Measurements from ENCODE around the gene ADA.

Gene ADA

DNA sequence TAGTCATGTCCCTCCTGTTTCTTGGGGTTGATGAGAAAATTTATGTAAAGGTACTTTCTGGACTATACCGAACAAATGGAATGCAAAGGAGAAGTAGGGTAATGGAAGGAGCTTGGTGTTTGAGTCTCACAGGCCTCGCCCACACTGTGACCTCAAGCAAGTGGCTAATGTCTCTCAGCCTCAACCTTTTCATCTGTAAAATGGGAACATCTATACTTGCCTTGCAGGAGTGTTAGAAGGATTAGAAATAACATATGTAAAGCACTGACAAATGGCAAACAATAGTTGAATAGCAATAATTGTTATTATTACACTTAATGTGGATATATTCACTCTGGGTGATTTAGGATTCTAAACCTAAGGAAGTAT, 78.0 kb downstream of the ADA start:
- H3K4me3 ChIP-seq (ENCODE audit: low read depth, low read length) = no peak overlapping the region
- TF ChIP-seq, protein P1, sequence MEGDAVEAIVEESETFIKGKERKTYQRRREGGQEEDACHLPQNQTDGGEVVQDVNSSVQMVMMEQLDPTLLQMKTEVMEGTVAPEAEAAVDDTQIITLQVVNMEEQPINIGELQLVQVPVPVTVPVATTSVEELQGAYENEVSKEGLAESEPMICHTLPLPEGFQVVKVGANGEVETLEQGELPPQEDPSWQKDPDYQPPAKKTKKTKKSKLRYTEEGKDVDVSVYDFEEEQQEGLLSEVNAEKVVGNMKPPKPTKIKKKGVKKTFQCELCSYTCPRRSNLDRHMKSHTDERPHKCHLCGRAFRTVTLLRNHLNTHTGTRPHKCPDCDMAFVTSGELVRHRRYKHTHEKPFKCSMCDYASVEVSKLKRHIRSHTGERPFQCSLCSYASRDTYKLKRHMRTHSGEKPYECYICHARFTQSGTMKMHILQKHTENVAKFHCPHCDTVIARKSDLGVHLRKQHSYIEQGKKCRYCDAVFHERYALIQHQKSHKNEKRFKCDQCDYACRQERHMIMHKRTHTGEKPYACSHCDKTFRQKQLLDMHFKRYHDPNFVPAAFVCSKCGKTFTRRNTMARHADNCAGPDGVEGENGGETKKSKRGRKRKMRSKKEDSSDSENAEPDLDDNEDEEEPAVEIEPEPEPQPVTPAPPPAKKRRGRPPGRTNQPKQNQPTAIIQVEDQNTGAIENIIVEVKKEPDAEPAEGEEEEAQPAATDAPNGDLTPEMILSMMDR (IDR thresholded peaks at IDR 0.05; ENCODE audit: low read depth, low read length, missing control alignments) = no peak
- in situ Hi-C loops (cut with HindIII; ENCODE audit: low sequenced_read_pairs) = no loop called here
- no peak for DNase-seq (ENCODE audit: low read depth)

DNA sequence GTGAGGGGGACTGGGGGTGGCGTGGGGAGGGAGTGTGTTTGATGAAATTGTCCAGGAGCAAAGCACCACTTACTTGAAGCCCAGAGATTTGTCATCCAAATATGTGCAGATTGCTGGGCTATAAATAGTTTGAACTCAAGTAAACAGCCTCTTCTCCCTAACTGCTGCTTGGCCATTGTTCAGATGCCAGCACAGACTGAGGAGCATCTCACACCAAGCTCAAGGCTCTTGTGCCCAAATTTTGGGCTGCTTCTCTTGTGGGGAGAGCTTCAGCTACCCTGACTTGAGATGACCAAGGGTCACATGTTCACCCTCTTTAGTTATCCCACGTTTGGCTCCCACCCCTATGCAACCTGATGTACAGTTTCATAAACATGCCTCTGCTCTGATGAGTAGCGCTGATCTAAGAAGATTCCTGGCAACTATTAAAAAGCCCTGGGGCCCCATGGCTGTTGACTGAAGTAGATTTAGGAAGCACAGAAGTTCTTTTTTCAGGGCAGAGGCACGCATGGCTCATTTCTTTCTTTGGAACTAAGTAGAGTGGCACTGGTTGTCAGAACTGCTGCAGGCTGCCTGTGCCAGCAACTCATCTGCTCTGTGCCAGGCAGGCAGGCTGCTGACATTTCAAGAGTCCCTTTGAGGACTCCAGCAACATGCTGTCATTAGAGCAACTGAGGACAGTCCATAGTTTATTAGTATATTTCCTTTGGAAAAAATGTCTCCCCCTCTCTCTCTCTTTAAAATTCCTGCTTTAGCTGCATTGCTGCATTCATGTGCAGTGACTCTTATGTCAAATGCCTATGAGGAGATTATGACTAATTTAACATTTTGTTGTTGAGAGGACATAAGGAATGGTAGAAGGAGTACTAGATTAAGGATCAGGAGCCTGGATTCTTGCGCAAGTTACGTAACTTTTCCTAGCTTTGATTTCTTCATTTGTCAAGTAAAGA, 78.7 kb downstream of the ADA start:
- TF ChIP-seq, protein P1 (IDR thresholded peaks at IDR 0.05; ENCODE audit: low read depth, low read length, missing control alignments) = no peak
- DNase-seq (ENCODE audit: low read depth) = no peak
- in situ Hi-C loops (cut with HindIII; ENCODE audit: low sequenced_read_pairs) = no loop called here
- H3K4me3 ChIP-seq (ENCODE audit: low read depth, low read length) = no peak overlapping the region

DNA sequence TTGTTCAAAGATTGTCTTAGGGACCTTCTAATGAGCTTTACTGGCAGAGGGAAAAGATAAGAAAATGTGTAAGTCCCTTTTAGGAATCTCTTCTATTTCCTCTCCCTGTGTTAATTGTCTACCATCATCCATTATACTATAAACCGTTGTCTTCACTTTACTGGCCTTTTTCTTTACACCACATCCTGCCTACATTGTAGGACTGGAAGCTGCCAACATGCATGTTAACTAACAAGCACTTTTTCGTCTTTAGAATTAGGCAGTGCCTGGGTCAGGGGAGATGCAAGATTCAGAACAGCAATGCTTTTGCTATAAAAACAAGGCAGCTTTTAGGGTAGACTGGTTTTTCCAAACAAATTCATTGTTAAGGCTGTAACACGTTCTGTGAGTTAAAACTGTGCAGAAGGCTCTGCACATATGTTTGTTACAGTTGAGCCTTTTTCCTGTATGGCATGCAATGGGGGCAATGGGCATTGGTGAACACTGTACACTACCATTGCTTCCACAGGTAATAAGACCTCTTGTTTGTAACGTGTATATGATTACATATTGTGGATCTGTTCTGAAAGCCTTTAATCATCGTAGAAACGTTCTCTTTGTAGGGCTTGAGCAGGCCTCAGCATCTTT, 80.0 kb downstream of the ADA start:
- no peak overlapping the region for H3K4me3 ChIP-seq (ENCODE audit: low read depth, low read length)
- TF ChIP-seq, protein P1 (IDR thresholded peaks at IDR 0.05; ENCODE audit: low read depth, low read length, missing control alignments) = no peak
- no peak for DNase-seq (ENCODE audit: low read depth)
- in situ Hi-C loops (cut with HindIII; ENCODE audit: low sequenced_read_pairs) = no loop called here

DNA sequence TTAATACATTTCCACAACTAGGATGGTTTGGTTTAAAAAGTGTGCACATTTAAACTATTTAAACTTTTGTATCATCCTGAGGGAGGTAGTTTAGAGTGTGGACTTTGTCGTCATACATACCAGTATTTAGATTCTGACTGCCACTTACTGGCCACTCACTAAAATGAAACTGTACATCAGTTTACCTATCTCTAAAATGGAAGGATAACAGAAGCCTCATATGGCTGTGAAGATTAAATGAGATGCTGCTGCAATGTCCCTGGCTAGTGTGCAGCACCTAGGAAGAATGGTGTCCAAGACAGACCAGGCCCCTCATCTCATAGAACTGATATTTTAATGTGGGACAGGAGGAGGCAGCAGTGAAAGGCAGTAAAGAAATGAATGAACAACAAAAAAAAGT, 81.1 kb downstream of the ADA start:
- in situ Hi-C loops (cut with HindIII; ENCODE audit: low sequenced_read_pairs) = no loop called here
- TF ChIP-seq, protein P1 (IDR thresholded peaks at IDR 0.05; ENCODE audit: low read depth, low read length, missing control alignments) = no peak
- no peak for DNase-seq (ENCODE audit: low read depth)
- H3K4me3 ChIP-seq (ENCODE audit: low read depth, low read length) = no peak overlapping the region

All from astrocyte of the cerebellum (primary cell).